AG09309 (cell line): ENCODE data around the gene ANTXR1.
"Not testable (repeated sequence)": the region's sequence is repeated elsewhere in the genome, so short reads cannot be mapped to it uniquely, and the experiment has no call there.

Source experiments
- DNase-seq: peaks from one replicate; pipeline ENCODE4 v3.0.0-alpha.2; 2010; ENCODE audit warnings: low read depth
- H3K4me3 ChIP-seq: 2 replicates; pipeline ENCODE4 v1.5.1; 2011; ENCODE audit warnings: mild to moderate bottlenecking, low read depth, low read length, moderate library complexity; ENCODE audit not compliant: control insufficient read depth
- CTCF ChIP-seq: IDR thresholded peaks from 2 replicates; pipeline ENCODE4 v1.5.1; 2011; ENCODE audit warnings: mild to moderate bottlenecking, low read depth, low read length, inconsistent platforms; ENCODE audit not compliant: insufficient read depth, control insufficient read depth; ENCODE audit errors: missing control alignments

Gene ANTXR1

GRCh38 chr2:69171116-69171896 lies 158.3 kb downstream of the ANTXR1 start:
- DNase-seq, result no peak
- H3K4me3 ChIP-seq, result no peak overlapping the region
- TF ChIP-seq CTCF, result no peak

GRCh38 chr2:69171897-69172525 lies 159.0 kb downstream of the ANTXR1 start:
- TF ChIP-seq CTCF, result no peak
- H3K4me3 ChIP-seq, result no peak overlapping the region

GRCh38 chr2:69173706-69174105 lies 160.7 kb downstream of the ANTXR1 start:
- DNase-seq, result no peak
- TF ChIP-seq CTCF, result no peak
- no peak overlapping the region for H3K4me3 ChIP-seq

More at GRCh38 chr2:69171897-69172525, 159.0 kb downstream of the ANTXR1 start:
- DNase-seq, result no peak

- DNase-seq, result not testable (repeated sequence)
These were observed 161.2 kb downstream of the ANTXR1 start for GRCh38 chr2:69174211-69174610.

GRCh38 chr2:69175790-69176715 lies 163.1 kb downstream of the ANTXR1 start:
- no peak overlapping the region for H3K4me3 ChIP-seq
- TF ChIP-seq CTCF, result no peak
- DNase-seq, result no peak

More at GRCh38 chr2:69174211-69174610, 161.2 kb downstream of the ANTXR1 start:
- not testable (repeated sequence) for H3K4me3 ChIP-seq

GRCh38 chr2:69177063-69177771 lies 164.2 kb downstream of the ANTXR1 start:
- peak overlapping the region; percentile 5; the same call in 1 of the 2 replicates for H3K4me3 ChIP-seq
- TF ChIP-seq CTCF, result no peak

More at GRCh38 chr2:69177063-69177771, 164.2 kb downstream of the ANTXR1 start:
- peak; percentile 96 for DNase-seq
